GM12891 (cell line): ENCODE data around the gene IRF5.

Experiments used
- PAX5 ChIP-seq: IDR thresholded peaks from 2 replicates; pipeline ENCODE4 v1.6.1; 2011; ENCODE audit warnings: low read length, moderate library complexity, mild to moderate bottlenecking; ENCODE audit not compliant: insufficient read depth, severe bottlenecking
- POLR2A ChIP-seq: IDR thresholded peaks from 2 replicates; pipeline ENCODE4 v1.6.1; 2011; ENCODE audit warnings: low read depth, low read length, control low read depth
- POLR2AphosphoS5 ChIP-seq: IDR thresholded peaks from 2 replicates; pipeline ENCODE4 v1.6.1; 2011; ENCODE audit warnings: low read depth, low read length, control low read depth
- POU2F2 ChIP-seq: IDR thresholded peaks from 2 replicates; pipeline ENCODE4 v1.6.1; 2011; ENCODE audit warnings: low read depth, mild to moderate bottlenecking, control low read depth, low read length, moderate library complexity
- SPI1 ChIP-seq: IDR thresholded peaks from 2 replicates; pipeline ENCODE4 v1.6.1; 2011; ENCODE audit warnings: low read depth, low read length, control low read depth
- TAF1 ChIP-seq: IDR thresholded peaks from 2 replicates; pipeline ENCODE4 v1.6.1; 2011; ENCODE audit warnings: low read depth, low read length, control low read depth

- TF ChIP-seq TAF1 (no peak), POLR2A (peak; percentile 17; the same call in 1 of the 2 replicates), POLR2AphosphoS5 (peak; percentile 27; the same call in 1 of the 2 replicates), SPI1 (no peak), PAX5 (no peak), POU2F2 (no peak)
Observed at GRCh38 chr7:128948312-128948973, 10.7 kb downstream of the IRF5 start.
